ENCODE data around the gene ZNF37A. TPM values are rescaled to one million over a fixed set of nuclear protein-coding genes. Genes with fewer than 3 reads are reported as not detected.
"Not testable (repeated sequence)": the region's sequence is repeated elsewhere in the genome, so short reads cannot be mapped to it uniquely, and the experiment has no call there.

The ZNF37A gene
- total RNA-seq, 1 experiment from 2014 or later = 18.5 TPM

- RAD21 ChIA-PET (ENCODE audit: low non-redundant PET in 1 of 2, low total read pairs in 2 of 2, uncharacterized antibody in 2 of 2, unreplicated experiment in 2 of 2) = no interaction called here
- Histone ChIP-seq H3K9me3 (ENCODE audit: control insufficient read depth in 1 of 2, insufficient read depth in 1 of 2, low read depth in 1 of 2, low read length in 2 of 2) (peaks cover 2 to 13% of the 10 kb centered on the region in 2 experiments; a peak in 2 of 4 replicates), H4K20me1 (ENCODE audit: insufficient read depth) (no peaks in the 10 kb centered on the region), H3K27ac (ENCODE audit: low read depth, low read length) (no peak overlapping the region), H3K9ac (ENCODE audit: low read length) (no peak overlapping the region), H3K9me2 (ENCODE audit: insufficient read depth) (no peaks in the 10 kb centered on the region), H3K4me1 (ENCODE audit: control insufficient read depth in 1 of 2, insufficient read depth in 2 of 2, low read length in 2 of 2) (no peaks in the 10 kb centered on the region), H3K27me3 (ENCODE audit: insufficient read depth, low read length) (no peaks in the 10 kb centered on the region), H2AFZ (ENCODE audit: low read depth, low read length, poor library complexity, severe bottlenecking) (no peak overlapping the region), H3K4me3 (replicated peaks in 1 of 2; ENCODE audit: low read depth in 1 of 2, low read length in 2 of 2) (no peak overlapping the region), H3K4me2 (ENCODE audit: low read length) (no peak overlapping the region), H3K79me2 (ENCODE audit: insufficient read depth, low read length) (no peaks in the 10 kb centered on the region), H3K36me3 (ENCODE audit: control insufficient read depth in 1 of 2, insufficient read depth in 2 of 2, low read length in 2 of 2) (peaks cover 0 to 17% of the 10 kb centered on the region in 2 experiments; a peak in 1 of 4 replicates)
- CTCF ChIA-PET = no interaction called here
- DNase-seq (ENCODE audit: low read depth, low spot score) (no peak), ATAC-seq (no peak)
- intact Hi-C loops (cut with micrococcal nuclease) = no loop called here
- POLR2A ChIA-PET = no interaction called here
- BruUV-seq (replicated peaks) = no TSS peak
- TF ChIP-seq EGR1 (IDR thresholded peaks at IDR 0.05; ENCODE audit: low read depth) (no peak), RAD21 (IDR thresholded peaks at IDR 0.05; ENCODE audit: low read depth) (no peak), ATF3 (IDR thresholded peaks at IDR 0.05) (no peak), CEBPB (IDR thresholded peaks at IDR 0.05; ENCODE audit: low read depth) (no peak), SP1 (IDR thresholded peaks at IDR 0.05; ENCODE audit: low read depth) (no peak), POLR2A (IDR thresholded peaks at IDR 0.05; ENCODE audit: borderline replicate concordance, extremely low read depth, insufficient read depth, insufficient read length) (no peak)
- TF ChIP-seq, protein P1, sequence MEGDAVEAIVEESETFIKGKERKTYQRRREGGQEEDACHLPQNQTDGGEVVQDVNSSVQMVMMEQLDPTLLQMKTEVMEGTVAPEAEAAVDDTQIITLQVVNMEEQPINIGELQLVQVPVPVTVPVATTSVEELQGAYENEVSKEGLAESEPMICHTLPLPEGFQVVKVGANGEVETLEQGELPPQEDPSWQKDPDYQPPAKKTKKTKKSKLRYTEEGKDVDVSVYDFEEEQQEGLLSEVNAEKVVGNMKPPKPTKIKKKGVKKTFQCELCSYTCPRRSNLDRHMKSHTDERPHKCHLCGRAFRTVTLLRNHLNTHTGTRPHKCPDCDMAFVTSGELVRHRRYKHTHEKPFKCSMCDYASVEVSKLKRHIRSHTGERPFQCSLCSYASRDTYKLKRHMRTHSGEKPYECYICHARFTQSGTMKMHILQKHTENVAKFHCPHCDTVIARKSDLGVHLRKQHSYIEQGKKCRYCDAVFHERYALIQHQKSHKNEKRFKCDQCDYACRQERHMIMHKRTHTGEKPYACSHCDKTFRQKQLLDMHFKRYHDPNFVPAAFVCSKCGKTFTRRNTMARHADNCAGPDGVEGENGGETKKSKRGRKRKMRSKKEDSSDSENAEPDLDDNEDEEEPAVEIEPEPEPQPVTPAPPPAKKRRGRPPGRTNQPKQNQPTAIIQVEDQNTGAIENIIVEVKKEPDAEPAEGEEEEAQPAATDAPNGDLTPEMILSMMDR (IDR thresholded peaks at IDR 0.05 in 2 of 3, conservative IDR thresholded peaks at IDR 0.05 in 1 of 3; ENCODE audit: borderline replicate concordance in 1 of 3, insufficient read depth in 1 of 3, low read depth in 2 of 3, low read length in 2 of 3) = no peak
Observed at GRCh38 chr10:38050212-38050611, 43.9 kb upstream of the ZNF37A start.

GRCh38 chr10:38054361-38054797 is 39.8 kb upstream of the ZNF37A start:
- Histone ChIP-seq H3K27ac (ENCODE audit: low read depth, low read length) (no peak overlapping the region), H3K9ac (ENCODE audit: low read length) (no peak overlapping the region), H3K9me3 (ENCODE audit: control insufficient read depth in 1 of 2, insufficient read depth in 1 of 2, low read depth in 1 of 2, low read length in 2 of 2) (peaks cover 18 to 24% of the 10 kb centered on the region in 2 experiments; a peak in 3 of 4 replicates), H3K4me2 (ENCODE audit: low read length) (no peak overlapping the region), H3K4me3 (replicated peaks in 1 of 2; ENCODE audit: low read depth in 1 of 2, low read length in 2 of 2) (no peak overlapping the region), H3K27me3 (ENCODE audit: insufficient read depth, low read length) (no peaks in the 10 kb centered on the region), H3K36me3 (ENCODE audit: control insufficient read depth in 1 of 2, insufficient read depth in 2 of 2, low read length in 2 of 2) (peaks cover 0 to 35% of the 10 kb centered on the region in 2 experiments; a peak in 1 of 4 replicates), H3K9me2 (ENCODE audit: insufficient read depth) (no peaks in the 10 kb centered on the region), H4K20me1 (ENCODE audit: insufficient read depth) (no peaks in the 10 kb centered on the region), H2AFZ (ENCODE audit: low read depth, low read length, poor library complexity, severe bottlenecking) (no peak overlapping the region), H3K79me2 (ENCODE audit: insufficient read depth, low read length) (no peaks in the 10 kb centered on the region), H3K4me1 (ENCODE audit: control insufficient read depth in 1 of 2, insufficient read depth in 2 of 2, low read length in 2 of 2) (no peaks in the 10 kb centered on the region)
- ChIA-PET CTCF (no interaction called here), POLR2A (no interaction called here), RAD21 (ENCODE audit: low non-redundant PET in 1 of 2, low total read pairs in 2 of 2, uncharacterized antibody in 2 of 2, unreplicated experiment in 2 of 2) (no interaction called here)
- no peak for TF ChIP-seq ATF3 (IDR thresholded peaks at IDR 0.05)
- DNase-seq (ENCODE audit: low read depth, low spot score) = no peak
- no TSS peak for BruUV-seq (replicated peaks)
- ATAC-seq = no peak
- intact Hi-C loops (cut with micrococcal nuclease) = no loop called here

DNA sequence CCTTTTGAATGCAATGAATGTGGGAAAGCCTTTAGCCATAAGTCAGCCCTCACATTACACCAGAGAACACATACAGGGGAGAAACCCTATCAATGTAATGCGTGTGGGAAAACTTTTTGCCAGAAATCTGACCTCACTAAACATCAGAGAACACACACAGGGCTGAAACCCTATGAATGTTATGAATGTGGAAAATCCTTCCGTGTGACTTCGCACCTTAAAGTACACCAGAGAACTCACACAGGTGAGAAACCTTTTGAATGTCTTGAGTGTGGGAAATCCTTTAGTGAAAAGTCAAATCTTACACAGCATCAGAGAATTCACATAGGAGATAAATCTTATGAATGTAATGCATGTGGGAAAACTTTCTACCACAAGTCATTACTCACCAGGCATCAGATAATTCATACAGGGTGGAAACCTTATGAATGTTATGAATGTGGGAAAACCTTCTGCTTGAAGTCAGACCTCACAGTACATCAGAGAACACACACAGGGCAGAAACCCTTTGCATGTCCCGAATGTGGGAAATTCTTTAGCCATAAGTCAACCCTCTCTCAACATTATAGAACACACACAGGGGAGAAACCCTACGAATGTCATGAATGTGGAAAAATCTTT is 38.8 kb upstream of the ZNF37A start:
- H3K4me2 ChIP-seq (ENCODE audit: low read length); DNase-seq (ENCODE audit: low read depth, low spot score); intact Hi-C loops (cut with micrococcal nuclease); RAD21 ChIA-PET (ENCODE audit: low non-redundant PET in 1 of 2, low total read pairs in 2 of 2, uncharacterized antibody in 2 of 2, unreplicated experiment in 2 of 2); H3K9ac ChIP-seq (ENCODE audit: low read length); POLR2A ChIA-PET; BruUV-seq (replicated peaks); H3K27ac ChIP-seq (ENCODE audit: low read depth, low read length); ATAC-seq; H4K20me1 ChIP-seq (ENCODE audit: insufficient read depth); H3K4me3 ChIP-seq (replicated peaks in 1 of 2; ENCODE audit: low read depth in 1 of 2, low read length in 2 of 2); H3K9me2 ChIP-seq (ENCODE audit: insufficient read depth); H3K27me3 ChIP-seq (ENCODE audit: insufficient read depth, low read length); CTCF ChIA-PET; H2AFZ ChIP-seq (ENCODE audit: low read depth, low read length, poor library complexity, severe bottlenecking); H3K4me1 ChIP-seq (ENCODE audit: control insufficient read depth in 1 of 2, insufficient read depth in 2 of 2, low read length in 2 of 2); H3K79me2 ChIP-seq (ENCODE audit: insufficient read depth, low read length): not testable (repeated sequence)
- peaks cover 0 to 35% of the 10 kb centered on the region in 2 experiments; a peak in 1 of 4 replicates for H3K36me3 ChIP-seq (ENCODE audit: control insufficient read depth in 1 of 2, insufficient read depth in 2 of 2, low read length in 2 of 2)
- H3K9me3 ChIP-seq (ENCODE audit: control insufficient read depth in 1 of 2, insufficient read depth in 1 of 2, low read depth in 1 of 2, low read length in 2 of 2) = peaks cover 18 to 24% of the 10 kb centered on the region in 2 experiments; a peak in 3 of 4 replicates
